Measurements from ENCODE around the gene PAIP1.
A peak's percentile ranks its signal among the peaks of the same experiment; 100 is the strongest.
"Not testable (repeated sequence)": the region's sequence is repeated elsewhere in the genome, so short reads cannot be mapped to it uniquely, and the experiment has no call there.

The PAIP1 gene

DNA sequence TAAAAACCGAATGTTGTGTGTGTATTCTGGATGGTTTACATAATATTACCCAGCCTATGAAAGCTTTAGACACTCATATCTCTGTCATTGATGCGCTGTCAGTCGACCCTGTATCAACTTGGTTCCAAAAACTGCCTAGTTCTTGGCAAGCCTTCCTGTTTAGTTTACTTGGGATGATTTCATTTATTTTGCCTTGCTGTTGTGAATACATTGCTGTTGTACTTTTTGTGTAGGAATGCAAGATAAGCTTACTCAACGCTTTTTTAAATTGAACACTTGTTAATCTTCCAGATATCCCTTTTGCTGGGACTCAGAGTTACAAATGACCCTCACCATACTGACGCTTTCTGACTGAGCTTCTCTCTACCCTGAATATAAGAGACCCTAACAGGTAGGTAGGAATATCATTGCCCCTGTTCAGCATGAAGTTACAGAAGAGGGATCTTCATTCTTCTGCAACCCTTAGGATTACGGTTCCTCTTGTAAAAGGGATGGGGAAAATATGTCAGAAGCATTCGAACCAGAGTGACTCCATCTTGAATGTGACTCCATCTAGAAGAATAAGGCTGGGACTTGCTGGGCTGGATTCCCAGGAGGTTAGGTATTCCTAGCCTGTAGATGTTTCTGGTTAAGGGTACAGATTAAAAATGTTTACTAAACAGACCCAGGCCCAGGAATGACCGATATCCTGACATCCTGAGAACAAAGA, 13.7 kb upstream of the PAIP1 start:
- DNase-seq: no peak

DNA sequence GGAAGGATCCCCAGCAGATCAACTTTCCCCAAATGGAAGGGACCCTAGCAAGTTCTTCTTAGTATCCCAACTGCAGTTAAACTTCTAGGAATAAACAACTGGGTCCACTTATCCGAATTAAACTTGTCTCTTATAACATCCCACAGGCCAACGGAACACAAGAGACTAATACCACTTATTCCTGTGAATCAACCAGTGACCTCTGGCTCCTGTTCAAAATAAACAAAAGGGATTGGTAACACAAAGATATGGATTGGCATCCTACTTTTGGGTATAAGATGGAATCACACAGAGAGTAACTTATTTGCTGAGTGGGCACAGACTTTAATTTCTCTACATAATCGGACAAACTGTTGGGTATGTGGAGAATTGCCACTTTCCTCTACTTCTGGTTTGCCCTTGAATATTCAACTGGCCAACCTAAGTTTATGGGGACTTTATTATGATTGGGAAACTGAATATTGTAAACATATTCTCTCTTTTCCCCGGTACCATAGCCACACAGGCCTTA, 12.4 kb upstream of the PAIP1 start:
- no peak for DNase-seq

DNA sequence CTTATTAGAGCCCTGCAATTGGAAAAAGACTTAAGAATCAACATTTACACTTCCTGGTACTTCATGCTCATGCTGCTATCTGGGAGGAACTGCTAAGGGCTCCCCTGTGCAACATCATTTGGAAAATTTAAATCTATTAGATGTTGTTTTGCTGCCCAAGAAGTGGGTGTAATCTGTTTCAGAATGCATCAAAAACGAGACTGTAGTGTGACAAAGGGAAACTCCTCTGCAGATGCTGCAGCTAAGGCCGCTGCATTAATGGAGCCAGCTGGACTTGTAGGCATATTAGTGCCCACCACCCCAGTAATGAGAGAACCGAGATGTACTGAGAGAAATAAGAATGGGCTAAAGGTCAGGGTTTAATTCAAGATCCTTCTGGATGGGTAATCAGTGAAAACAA, 11.1 kb upstream of the PAIP1 start:
- peak; percentile 7 for DNase-seq

DNA sequence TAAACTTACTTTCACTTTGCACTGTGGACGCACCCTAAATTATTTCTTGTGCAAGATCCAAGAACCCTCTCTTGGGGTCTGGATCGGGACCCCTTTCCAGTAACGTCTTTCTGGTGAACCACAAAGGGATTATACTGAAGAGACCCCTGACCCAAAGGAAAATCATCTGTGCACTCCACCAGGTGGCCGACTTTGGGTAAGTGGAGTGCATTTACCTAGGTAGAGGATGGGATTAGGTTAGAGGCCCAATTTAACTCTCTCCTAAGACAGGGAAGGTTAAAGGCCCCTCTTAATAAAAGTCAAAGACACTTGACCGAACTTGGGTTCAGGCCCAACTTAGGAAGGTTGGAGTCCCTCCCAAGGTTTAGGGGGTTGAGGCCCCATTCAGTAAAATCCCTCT, 8.2 kb upstream of the PAIP1 start:
- no peak for DNase-seq

DNA sequence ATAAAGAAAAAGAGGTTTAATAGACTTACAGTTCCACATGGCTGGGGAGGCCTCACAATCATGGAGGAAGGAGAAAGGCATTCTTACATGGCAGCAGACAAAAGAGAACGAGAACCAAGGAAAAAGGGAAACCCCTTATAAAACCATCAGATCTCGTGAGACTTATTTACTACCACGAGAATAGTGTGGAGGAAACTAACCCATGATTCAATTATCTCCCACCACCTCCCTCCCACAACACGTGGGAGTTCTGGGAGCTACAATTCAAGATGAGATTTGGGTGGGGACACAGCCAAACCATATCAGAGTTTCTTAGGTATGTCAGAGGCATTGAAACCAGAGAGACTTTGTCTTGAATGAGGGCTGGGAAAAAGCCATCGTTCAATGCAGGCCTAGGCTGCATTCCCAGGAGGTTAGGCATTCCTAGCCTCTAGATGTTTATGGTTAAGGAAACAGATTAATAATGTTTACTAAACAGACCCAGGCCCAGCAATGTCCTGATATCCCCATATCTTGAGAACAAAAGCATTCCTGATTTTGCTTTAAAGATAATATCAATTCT, 7.5 kb upstream of the PAIP1 start:
- no peak for DNase-seq

DNA sequence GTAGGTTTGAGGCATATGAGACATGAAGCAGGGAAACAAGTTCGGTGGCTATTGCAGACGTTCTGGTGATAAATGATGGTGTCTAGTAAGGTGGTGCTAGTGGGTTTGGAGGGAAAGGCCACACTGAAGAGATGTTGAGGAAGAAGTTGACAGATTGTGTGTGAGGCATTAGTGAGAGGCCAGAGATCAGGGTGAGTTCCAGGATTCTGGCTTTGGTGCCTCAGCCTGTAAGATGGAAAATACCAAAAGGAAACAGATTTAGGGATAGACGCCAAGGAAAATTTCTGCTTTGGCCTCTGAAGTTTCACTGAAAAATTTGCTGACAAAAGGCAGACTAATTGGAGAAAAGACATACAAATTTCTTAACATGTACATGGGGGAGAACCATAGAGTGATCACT, 6.4 kb upstream of the PAIP1 start:
- DNase-seq: no peak

DNA sequence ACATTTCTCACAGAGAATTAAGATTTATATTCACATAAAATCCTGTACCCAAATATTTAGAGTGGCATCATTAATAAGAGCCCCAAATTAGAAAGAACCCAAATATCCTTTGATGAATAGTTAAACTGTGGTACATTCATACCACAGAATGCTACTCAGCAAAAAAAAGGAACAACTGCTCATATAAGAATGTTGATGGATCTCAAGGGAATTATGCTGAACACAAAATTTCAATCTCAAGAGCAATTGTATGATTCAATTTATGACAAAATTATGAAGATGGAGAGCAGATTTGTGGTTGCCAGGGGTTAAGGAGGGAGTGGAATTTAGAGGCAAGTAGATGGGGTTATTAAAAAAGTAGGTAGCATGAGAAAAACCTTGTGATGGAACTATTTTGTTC, 4.5 kb upstream of the PAIP1 start:
- DNase-seq: no peak

DNA sequence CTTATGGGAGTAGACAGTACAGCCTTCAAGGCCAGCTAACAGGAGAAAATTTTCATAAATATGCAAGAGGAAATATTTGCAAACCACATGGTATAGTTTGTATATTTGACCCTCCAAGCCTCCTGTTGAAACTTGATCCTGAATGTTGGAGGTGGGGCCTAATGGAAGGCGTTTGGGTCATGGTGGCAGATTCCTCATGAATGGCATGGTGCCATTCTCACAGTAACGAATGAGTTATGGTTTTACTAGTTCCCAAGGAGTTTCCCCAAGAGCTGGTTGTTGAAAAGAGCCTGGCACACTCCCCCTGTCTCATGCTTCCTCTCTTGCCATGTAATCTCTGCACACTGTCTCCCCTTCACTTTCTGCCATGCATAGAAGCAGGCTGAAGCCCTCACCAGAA, 3.3 kb upstream of the PAIP1 start:
- no peak for DNase-seq

DNA sequence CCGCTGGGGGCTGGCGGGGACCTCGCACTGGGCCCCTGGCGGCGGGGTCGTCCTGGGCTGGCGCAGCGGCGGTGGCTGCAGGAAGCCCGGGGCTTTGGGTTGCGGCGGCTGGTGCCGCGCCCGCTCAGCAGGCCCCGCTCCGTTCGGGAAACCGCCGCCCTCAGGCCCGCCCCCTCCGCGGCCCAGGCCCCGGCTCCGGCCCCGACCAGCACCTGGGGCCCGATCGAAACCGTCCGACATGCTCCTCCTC, 345 bp downstream of the PAIP1 start:
- not testable (repeated sequence) for DNase-seq

DNA sequence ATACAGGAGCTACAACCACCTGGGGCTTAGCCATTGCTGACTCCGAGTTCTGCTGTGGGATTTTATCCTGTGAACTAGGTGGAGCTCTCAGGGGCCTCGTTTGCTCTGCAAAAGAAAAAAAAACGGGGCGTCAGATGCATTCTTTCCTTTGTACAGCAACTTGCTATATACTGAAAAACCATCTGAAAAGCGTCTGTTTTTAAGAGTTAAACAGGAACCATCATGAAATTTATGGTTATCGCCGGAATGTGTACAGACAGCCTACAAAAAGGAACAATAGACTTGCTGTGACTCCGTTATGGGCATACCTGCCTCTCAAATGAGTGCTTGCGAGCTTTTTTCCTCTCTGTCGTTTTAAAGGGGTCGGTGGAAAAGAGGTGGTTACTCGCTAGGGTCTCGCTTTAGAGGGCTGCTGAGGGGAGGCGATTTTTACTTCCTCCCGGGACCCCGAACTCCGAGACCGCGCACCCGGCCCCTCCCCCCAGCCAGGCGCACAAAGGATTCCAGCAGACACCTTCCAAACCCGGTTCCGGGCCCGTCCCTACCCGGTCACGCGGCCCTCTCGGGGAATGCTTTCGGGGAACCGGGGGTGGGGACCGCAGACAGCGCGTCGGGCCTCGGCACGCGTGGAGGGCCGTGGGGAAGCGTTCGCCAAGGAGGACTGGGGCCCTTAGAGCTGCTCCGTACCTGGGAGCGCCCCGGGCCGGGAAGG, 826 bp downstream of the PAIP1 start:
- DNase-seq: peak; percentile 63

DNA sequence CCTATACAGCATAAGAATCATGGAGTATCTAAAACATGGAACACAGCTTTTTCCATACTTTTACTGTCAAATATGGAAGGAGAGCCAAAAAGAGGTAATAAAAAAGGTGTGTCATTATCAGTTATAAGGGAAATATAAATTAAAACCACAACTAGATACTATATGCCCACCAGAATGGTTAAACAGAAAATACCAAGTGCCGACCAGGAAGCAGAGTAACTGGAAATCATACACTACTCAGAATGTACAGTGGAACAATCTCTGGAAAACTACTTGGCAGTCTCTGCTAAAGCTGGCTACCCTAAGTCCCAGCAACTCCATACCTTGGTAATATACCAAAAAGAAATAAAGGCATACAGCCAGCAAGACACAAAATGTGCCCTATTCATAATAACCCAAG, 2.4 kb downstream of the PAIP1 start:
- DNase-seq: no peak

DNA sequence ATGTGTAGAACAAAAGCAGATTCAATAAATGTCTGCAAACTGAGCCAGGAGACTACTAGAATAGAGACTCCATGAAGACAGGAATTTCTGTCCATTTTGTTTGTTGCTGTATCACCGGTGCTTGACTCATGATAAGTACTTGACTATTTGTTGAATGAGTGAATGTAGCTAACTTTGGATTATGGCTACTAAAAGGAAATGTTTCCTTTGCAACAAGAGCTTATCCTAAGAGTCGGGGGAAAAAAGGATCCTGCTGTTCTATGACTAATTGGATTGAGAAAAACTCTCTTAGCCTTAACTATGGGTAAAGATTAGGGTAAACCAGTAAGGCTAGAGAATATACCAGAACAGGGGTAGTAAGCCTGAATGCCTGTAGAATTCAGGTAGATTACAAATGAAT, 3.5 kb downstream of the PAIP1 start:
- no peak for DNase-seq

DNA sequence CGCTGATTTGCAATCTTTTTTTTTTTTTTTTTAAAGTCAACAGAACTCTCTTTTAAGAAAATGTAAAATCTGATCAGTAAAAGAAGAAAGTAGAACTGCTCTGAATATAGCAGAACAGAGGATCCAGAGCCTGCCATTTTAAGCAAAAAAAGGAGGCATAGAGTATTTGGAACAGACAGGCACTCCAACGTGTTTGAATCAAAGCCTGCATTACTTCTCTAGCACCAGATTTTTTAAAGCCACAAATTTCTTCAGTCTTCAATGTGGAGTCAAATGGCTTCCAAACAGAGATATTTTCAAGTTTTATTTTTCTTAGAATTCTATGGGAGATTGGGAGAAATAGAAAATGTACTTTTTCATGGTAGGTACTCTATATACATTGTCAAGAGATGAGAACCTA, 5.1 kb downstream of the PAIP1 start:
- DNase-seq: no peak

DNA sequence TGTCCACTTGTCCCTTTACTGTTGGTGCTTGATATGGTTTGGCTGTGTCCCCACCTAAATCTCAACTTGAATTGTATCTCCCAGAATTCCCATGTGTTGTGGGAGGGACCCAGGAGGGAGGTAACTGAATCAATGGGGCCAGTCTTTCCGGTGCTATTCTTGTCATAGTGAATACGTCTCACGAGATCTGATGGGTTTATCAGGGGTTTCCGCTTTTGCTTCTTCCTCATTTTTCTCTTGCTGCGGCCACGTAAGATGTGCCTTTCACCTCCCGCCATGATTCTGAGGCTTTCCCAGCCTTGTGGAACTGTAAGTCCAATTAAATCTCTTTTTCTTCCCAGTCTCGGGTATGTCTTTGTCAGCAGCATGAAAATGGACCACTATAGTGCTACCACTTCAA, 7.6 kb downstream of the PAIP1 start:
- not testable (repeated sequence) for DNase-seq

DNA sequence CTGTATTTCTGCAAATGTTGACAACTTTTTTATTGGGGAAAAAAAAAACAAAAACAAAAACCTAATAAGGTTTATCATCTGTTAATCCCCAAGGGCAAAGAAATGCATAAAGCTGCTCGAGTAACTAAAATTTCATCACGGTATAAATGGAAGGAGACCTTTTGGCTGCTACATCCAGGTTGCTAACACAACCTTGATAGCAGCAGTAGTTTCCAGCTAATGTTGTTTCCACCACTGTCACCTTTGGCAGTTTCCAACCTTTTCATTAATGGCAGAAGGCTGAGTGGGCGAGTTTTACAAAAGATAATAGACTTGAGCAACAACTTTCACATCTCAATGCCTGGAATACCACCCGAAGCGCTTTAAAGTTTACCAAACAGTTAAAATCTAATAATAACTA, 8.5 kb downstream of the PAIP1 start:
- DNase-seq: no peak

DNA sequence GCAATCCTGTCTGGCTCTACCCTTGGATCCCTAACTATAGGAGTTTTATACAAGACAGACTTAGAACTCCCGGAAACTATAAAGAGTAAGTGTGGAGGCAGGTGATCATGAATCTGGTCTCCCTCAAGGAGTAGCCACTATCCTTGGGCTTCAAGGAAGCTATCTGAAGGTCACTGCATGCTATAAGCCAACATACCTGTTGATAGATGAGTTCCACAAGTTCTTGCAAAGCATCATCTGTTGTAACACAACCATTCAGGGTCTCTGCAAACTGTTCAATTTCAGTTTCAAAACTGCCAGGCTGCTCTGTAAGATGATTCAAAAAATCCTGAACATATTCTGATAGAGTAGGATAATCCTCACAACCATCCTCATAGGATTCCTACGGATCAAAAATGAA, 9.3 kb downstream of the PAIP1 start:
- DNase-seq: no peak

DNA sequence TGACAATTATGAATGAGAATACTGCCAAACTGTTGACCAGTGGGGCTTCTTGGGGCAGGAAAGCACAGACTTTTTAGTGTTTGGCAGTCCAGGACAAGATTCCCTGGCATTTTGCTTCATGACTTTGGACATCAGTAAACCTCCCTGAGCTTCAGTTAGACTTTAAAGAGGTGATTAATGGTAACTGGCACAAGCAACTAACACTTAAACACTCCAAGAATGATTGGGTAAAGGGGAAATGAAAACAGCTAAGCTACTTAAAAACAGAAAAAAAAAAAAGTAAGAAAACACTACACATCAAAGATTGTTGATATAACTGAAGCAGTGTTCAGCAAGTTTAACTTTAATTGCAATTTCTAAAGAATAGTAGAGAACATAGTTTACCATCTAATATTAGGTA, 13.4 kb downstream of the PAIP1 start:
- DNase-seq: no peak

DNA sequence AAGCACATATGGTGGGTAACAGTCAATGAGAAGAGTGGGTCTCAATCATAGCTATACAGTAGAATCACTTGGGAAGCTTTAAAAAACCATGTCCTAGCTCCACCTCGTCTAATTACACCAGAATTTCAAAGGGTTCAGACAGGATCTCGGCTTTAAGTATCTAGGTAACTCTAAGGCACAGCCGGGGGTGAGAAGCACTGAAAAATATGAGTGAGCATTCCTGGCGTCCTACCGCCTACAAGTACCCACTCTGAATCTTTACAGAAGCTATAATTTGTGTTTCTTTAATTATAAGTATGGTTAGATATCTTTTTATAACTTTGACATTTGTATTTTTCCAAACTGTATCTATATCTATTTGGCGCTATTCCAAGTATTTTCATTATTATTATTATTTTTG, 16.1 kb downstream of the PAIP1 start:
- no peak for DNase-seq

DNA sequence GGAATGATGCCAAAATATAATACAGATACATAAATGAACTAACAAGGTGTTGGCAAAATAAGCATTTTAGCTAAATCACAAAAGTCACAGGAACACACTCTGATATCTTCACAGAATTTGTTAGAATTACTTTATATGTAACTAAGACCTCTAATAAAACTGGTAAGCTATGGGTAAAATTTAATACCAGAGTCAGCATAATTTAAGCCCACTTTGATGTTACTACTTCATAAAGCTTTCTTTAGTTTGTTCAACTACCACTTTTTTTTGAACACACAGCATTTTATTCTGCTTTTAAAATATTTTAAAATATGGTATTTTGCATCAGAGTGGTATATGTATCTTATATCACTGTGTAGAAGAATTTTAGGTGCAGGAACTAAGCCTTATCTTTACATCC, 19.9 kb downstream of the PAIP1 start:
- no peak for DNase-seq

DNA sequence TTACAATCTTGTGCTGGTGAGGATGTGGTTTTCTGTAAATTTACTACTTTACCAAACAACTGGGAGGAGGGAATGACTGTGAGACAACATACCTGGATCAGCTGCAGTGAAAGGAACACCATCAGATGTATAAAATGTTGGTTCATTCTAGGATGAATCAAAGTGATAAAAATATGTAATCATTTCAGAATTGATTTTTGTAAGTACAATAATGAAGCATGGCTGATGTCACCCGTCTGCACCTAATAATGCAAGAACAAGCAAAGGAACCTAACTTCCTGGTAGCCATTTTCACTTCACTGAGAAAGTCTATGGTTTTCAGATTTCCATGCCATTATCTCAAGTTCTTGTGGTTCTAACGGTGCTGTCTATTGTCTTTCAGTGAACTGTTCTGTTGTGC, 23.2 kb downstream of the PAIP1 start:
- peak; percentile 20 for DNase-seq

DNA sequence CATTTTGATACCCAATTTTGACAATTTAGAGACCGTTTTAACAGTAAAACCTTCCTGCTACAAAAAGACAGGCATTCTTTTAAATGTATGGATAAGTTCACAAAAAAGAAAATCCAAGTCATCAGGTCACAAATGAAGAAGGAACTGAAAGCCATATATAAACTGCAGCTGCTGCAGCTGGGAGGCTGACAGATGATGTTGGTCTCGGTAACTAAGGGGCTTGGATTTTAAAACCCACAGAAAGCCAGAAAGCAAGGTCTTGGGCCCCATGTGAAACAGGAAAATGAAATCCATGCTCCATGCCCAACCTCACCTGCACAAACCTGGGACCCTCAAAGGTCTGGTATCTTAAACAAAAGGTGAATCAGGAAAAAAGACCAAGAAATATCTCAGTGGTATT, 26.2 kb downstream of the PAIP1 start:
- no peak for DNase-seq

DNA sequence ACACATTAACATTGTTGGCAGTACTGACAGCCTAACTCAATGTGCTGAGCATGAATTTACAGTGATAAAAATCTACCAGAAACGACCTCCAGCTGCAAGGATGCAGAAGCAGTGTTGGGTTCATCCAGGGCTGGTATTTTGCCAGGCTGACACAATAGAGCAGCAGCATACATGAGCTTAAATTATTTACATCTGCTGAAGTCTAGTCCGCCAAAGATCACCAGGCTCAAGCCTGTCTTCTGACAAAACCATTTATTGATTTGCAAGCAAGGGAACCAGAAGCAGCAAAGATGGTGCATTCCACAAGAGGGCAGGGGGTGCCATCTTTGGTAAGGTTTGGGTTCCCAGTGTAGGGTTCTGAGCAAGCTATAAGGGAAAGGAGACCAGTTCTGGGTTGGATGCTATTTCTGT, 33.2 kb downstream of the PAIP1 start:
- DNase-seq: no peak

DNA sequence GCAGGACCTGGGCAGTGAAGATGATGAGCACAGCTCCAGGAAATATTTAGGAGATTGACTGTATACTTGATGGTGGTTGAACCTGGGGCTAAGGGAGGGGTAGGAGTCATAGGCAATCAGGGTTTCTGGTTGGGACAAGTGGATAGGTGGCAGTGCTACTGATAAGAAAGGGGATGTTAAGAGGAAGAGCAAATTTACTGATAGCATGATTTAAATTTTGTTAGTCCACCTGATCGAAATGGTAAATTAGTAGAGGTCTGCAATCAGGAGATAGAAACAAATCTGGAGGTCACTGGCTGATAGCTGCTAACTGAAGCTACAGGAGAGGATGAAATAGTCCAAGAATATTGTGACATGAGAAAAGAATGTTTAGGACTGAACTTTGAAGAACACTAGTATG, 36.3 kb downstream of the PAIP1 start:
- no peak for DNase-seq

DNA sequence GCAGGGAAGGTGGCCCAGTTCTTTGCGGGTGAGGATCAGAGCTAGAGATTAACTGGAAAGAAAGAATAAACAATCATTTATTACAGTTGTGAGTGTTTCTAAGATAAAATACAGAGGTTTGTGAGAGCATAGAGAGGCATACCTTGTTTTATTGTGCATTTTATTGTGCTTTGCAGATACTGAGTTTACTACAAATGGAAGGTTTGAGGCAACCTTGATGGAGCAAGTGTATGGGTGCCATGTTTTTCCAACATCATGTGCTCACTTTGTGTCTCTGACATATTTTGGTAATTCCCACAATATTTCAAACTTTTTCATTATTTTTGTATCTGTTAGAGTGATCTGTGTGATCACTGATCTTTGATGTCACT, 41.2 kb downstream of the PAIP1 start:
- DNase-seq: no peak

Data from activated CD4-positive, alpha-beta T cell treated with anti-CD3 and anti-CD28 coated beads, Interleukin-2, Interleukin-6, amounts not matched to agents 100 ng/mL and 50 ng/mL, durations not matched to agents 16 hours and 8 hours (primary cell).